MM.1S (cell line): Measurements from ENCODE around the gene ATP5ME.

Experiments used
- EZH2 ChIP-seq: fragments of 300-600 bp; sonication (generic); optimal IDR thresholded peaks from 2 replicates; pipeline ENCODE3; 2017; ENCODE audit warnings: low read depth, mild to moderate bottlenecking, antibody characterized with exemption, low read length, mixed read lengths
- TF ChIP-seq, protein P1 (sequence below): fragments of 300-600 bp; sonication (generic); IDR thresholded peaks from 2 replicates; pipeline ENCODE4 v1.5.1; 2016; ENCODE audit warnings: antibody characterized with exemption, low read length, mixed read lengths

DNA sequence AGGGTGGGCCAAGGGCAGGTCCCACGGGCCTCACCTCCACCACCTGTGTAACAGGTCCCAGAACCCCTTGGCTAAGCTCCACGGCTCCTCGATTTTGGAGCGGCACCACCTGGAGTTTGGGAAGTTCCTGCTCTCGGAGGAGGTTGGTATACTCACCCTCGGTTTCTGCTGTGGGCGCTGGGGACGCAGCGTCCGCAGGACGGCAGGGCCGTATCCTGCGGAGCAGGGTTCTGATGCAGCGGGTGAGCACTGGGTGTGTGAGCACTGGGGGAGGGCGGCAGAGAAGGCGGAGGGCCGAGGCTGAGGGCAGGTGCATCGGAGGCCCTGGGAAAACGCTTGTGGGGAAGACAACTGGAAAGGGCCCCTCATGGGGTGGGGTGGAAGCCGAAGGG is 11.0 kb downstream of the ATP5ME start:
- TF ChIP-seq, protein P1, sequence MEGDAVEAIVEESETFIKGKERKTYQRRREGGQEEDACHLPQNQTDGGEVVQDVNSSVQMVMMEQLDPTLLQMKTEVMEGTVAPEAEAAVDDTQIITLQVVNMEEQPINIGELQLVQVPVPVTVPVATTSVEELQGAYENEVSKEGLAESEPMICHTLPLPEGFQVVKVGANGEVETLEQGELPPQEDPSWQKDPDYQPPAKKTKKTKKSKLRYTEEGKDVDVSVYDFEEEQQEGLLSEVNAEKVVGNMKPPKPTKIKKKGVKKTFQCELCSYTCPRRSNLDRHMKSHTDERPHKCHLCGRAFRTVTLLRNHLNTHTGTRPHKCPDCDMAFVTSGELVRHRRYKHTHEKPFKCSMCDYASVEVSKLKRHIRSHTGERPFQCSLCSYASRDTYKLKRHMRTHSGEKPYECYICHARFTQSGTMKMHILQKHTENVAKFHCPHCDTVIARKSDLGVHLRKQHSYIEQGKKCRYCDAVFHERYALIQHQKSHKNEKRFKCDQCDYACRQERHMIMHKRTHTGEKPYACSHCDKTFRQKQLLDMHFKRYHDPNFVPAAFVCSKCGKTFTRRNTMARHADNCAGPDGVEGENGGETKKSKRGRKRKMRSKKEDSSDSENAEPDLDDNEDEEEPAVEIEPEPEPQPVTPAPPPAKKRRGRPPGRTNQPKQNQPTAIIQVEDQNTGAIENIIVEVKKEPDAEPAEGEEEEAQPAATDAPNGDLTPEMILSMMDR, result no peak
- no peak for TF ChIP-seq EZH2
